WTC11 (cell line): Measurements from ENCODE around the gene PPP1R3E. TPM values are rescaled to one million over a fixed set of nuclear protein-coding genes. Genes with fewer than 3 reads are reported as not detected.

Experiments used
- ARID4B ChIP-seq: sonication (generic); formaldehyde crosslinking; IDR thresholded peaks from 2 replicates; pipeline ENCODE4 v1.8.0; 2023; ENCODE audit warnings: missing genetic modification reagents, mild to moderate bottlenecking, borderline replicate concordance
- ATF3 ChIP-seq: sonication (generic); formaldehyde crosslinking; conservative IDR thresholded peaks from 2 replicates; pipeline ENCODE4 v1.8.1; 2022; ENCODE audit warnings: mild to moderate bottlenecking, missing genetic modification reagents
- ATF6 ChIP-seq: sonication (generic); formaldehyde crosslinking; IDR thresholded peaks from 2 replicates; pipeline ENCODE4 v1.8.1; 2023; ENCODE audit warnings: mild to moderate bottlenecking, missing genetic modification reagents
- CBFB ChIP-seq: sonication (generic); formaldehyde crosslinking; IDR thresholded peaks from 2 replicates; pipeline ENCODE4 v1.8.1; 2022; ENCODE audit warnings: mild to moderate bottlenecking, low read depth, missing genetic modification reagents
- E2F5 ChIP-seq: sonication (generic); formaldehyde crosslinking; IDR thresholded peaks from 2 replicates; pipeline ENCODE4 v1.8.1; 2022; ENCODE audit warnings: mild to moderate bottlenecking, moderate library complexity, missing genetic modification reagents
- ETV6 ChIP-seq: sonication (generic); formaldehyde crosslinking; IDR thresholded peaks from 2 replicates; pipeline ENCODE4 v1.8.1; 2022; ENCODE audit warnings: mild to moderate bottlenecking, missing genetic modification reagents
- FOXP4 ChIP-seq: sonication (generic); formaldehyde crosslinking; IDR thresholded peaks from 2 replicates; pipeline ENCODE4 v1.8.0; 2022; ENCODE audit warnings: mild to moderate bottlenecking, missing genetic modification reagents
- JAZF1 ChIP-seq: fragments of 250-450 bp; sonication (Bioruptor Pico); IDR thresholded peaks from 2 replicates; pipeline ENCODE4 v1.9.0; 2021; ENCODE audit warnings: moderate library complexity, mild to moderate bottlenecking, inconsistent platforms
- MYBL2 ChIP-seq: sonication (generic); formaldehyde crosslinking; IDR thresholded peaks from 2 replicates; pipeline ENCODE4 v1.8.1; 2023; ENCODE audit warnings: mild to moderate bottlenecking, moderate library complexity, missing genetic modification reagents
- PRDM15 ChIP-seq: sonication (generic); formaldehyde crosslinking; IDR thresholded peaks from 2 replicates; pipeline ENCODE4 v1.8.0; 2022; ENCODE audit warnings: missing genetic modification reagents
- SP1 ChIP-seq: sonication (generic); formaldehyde crosslinking; conservative IDR thresholded peaks from 2 replicates; pipeline ENCODE4 v1.8.1; 2022; ENCODE audit warnings: missing genetic modification reagents
- TEAD1 ChIP-seq: sonication (generic); formaldehyde crosslinking; IDR thresholded peaks from 2 replicates; pipeline ENCODE4 v1.8.0; 2022; ENCODE audit warnings: mild to moderate bottlenecking, missing genetic modification reagents
- ZNF121 ChIP-seq: sonication (generic); formaldehyde crosslinking; IDR thresholded peaks from 2 replicates; pipeline ENCODE4 v1.8.0; 2023; ENCODE audit warnings: missing genetic modification reagents
- ZNF219 ChIP-seq: sonication (generic); formaldehyde crosslinking; IDR thresholded peaks from 2 replicates; pipeline ENCODE4 v1.8.0; 2023; ENCODE audit warnings: missing genetic modification reagents, mild to moderate bottlenecking, borderline replicate concordance
- ZNF232 ChIP-seq: sonication (generic); formaldehyde crosslinking; IDR thresholded peaks from 2 replicates; pipeline ENCODE4 v1.8.0; 2022; ENCODE audit warnings: mild to moderate bottlenecking, missing genetic modification reagents
- ZNF396 ChIP-seq: fragments of 250-450 bp; sonication (Bioruptor Pico); IDR thresholded peaks from 2 replicates; pipeline ENCODE4 v1.8.0; 2021; ENCODE audit warnings: mild to moderate bottlenecking, moderate library complexity, borderline replicate concordance
- ZNF423 ChIP-seq: fragments of 250-450 bp; sonication (Bioruptor Pico); IDR thresholded peaks from 2 replicates; pipeline ENCODE4 v2.1.2; 2022; ENCODE audit warnings: mild to moderate bottlenecking, moderate library complexity
- ZNF425 ChIP-seq: fragments of 250-450 bp; sonication (Bioruptor Pico); conservative IDR thresholded peaks from 2 replicates; pipeline ENCODE4 v1.9.0; 2021; ENCODE audit warnings: mild to moderate bottlenecking
- ZNF671 ChIP-seq: fragments of 250-450 bp; sonication (Bioruptor Pico); IDR thresholded peaks from 2 replicates; pipeline ENCODE4 v1.8.0; 2021; ENCODE audit warnings: mild to moderate bottlenecking
- total RNA-seq: library from RNA; stranded (reverse); gene quantifications from 3 replicates; pipeline ENCODE4 v1.2.3, GENCODE V29; 2021

Gene PPP1R3E
- total RNA-seq, 1 experiment from 2014 or later = 7.4 TPM

GRCh38 chr14:23286020-23286901, 16.4 kb downstream of the PPP1R3E start, which contains the start of gene HOMEZ (continued):
- TF ChIP-seq ATF6 (CRISPR knock-in tag) (no peak), FOXP4 (CRISPR knock-in tag) (0 out of 2 replicates have a peak, but pooled peaks have one; percentile 30), ZNF425 (CRISPR knock-in tag) (no peak), ZNF671 (CRISPR knock-in tag) (no peak), JAZF1 (CRISPR knock-in tag) (no peak), ZNF423 (no peak), E2F5 (CRISPR knock-in tag) (0 out of 2 replicates have a peak, but pooled peaks have one; percentile 41), ZNF232 (0 out of 2 replicates have a peak, but pooled peaks have one; percentile 61), CBFB (no peak), PRDM15 (CRISPR knock-in tag) (no peak), ZNF219 (no peak), ZNF396 (CRISPR knock-in tag) (no peak), ARID4B (CRISPR knock-in tag) (peak; percentile 35; the same call in 1 of the 2 replicates), ETV6 (0 out of 2 replicates have a peak, but pooled peaks have one; percentile 37), ATF3 (CRISPR knock-in tag) (no peak), ZNF121 (CRISPR knock-in tag) (0 out of 2 replicates have a peak, but pooled peaks have one; percentile 10), SP1 (peak; percentile 88), TEAD1 (peak; percentile 71), MYBL2 (CRISPR knock-in tag) (no peak)
